SJCRH30 (cell line): ENCODE measurements around the gene NKX1-2. TPM values are rescaled to one million over a fixed set of nuclear protein-coding genes. Genes with fewer than 3 reads are reported as not detected.

Experiments used
- DNase-seq, 2 experiments: peaks; one replicate each; pipeline ENCODE4 v3.0.0-alpha.2; 2015 to 2020
- H3K27ac ChIP-seq: fragments of 250-450 bp; sonication (Bioruptor Pico); 2 replicates; pipeline ENCODE4 v1.5.1; 2020; ENCODE audit warnings: mild to moderate bottlenecking, moderate library complexity
- H3K27me3 ChIP-seq: fragments of 250-450 bp; sonication (Bioruptor Pico); 2 replicates; pipeline ENCODE4 v1.5.1; 2020; ENCODE audit warnings: mild to moderate bottlenecking, moderate library complexity
- H3K36me3 ChIP-seq: fragments of 250-450 bp; sonication (Bioruptor Pico); 2 replicates; pipeline ENCODE4 v1.5.1; 2020; ENCODE audit warnings: mild to moderate bottlenecking, moderate library complexity
- H3K4me1 ChIP-seq: fragments of 250-450 bp; sonication (Bioruptor Pico); 2 replicates; pipeline ENCODE4 v1.5.1; 2020; ENCODE audit warnings: mild to moderate bottlenecking, moderate library complexity
- H3K4me3 ChIP-seq: fragments of 250-450 bp; sonication (Bioruptor Pico); 2 replicates; pipeline ENCODE4 v1.5.1; 2020; ENCODE audit warnings: mild to moderate bottlenecking, moderate library complexity
- H3K9me3 ChIP-seq: fragments of 250-450 bp; sonication (Bioruptor Pico); replicated peaks from 2 replicates; pipeline ENCODE4 v1.5.1; 2020; ENCODE audit warnings: mild to moderate bottlenecking, moderate library complexity
- total RNA-seq: library from RNA; depleted of rRNA; stranded (reverse); fragments of >200 nt; shearing (Covaris generic); gene quantifications from 2 replicates; pipeline ENCODE4 v1.2.3, GENCODE V29; 2014; rRNA removed

The NKX1-2 gene
- total RNA-seq: 0.24 and 0.56 TPM in 2 replicates

DNA sequence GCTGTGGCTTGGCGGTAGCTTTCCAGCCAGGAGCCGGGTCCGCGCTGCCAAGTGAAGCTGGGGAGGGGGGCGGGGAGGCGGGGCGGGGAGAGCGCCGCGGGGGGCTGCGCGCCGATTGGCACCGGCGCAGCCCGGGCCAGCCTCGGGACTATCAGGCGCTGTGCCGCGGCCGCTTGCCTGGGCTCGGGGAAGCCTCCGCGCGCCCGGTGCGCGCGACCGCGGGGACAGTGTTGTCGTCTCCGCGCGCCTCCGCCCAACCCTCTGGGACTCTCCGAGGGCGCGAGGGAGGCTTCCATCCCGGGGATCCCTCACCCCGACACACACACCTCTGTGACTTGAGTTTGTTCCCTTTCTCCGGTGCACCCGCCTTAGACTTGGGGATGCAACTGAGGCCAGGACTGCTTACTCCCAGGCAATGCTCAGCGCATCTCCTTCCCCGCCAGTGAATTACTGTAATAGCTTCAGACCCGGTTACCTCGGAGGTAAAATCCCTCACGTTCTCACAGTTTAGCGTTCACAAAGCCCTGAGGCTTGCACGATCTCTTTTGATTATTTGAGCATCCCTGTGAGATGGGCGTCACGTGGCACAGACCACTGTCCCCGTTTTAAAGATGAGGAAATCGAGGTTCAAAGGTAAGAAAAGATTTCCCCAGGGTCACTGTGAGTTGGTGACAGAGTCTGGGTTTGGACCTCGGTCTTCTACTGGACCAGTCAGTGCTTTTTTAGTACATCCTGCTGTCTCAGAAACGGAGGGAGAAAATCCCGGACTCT lies at the start of gene NKX1-2:
Gene NKX1-2 (minus strand): TSS at position 24 of the 771 bp plus-strand sequence. CDS start 92 bp downstream, outside the sequence.
- Histone ChIP-seq H3K4me1 (no peaks in the 10 kb centered on the region), H3K27ac (no peak within 1 kb of the TSS), H3K27me3 (peaks cover 18% of the 10 kb centered on the region), H3K36me3 (no peaks in the 10 kb centered on the region), H3K9me3 (no peaks in the 10 kb centered on the region), H3K4me3 (peak within 1 kb of the TSS; percentile 54)
- DNase-seq: peak; percentile 13 to 44

DNA sequence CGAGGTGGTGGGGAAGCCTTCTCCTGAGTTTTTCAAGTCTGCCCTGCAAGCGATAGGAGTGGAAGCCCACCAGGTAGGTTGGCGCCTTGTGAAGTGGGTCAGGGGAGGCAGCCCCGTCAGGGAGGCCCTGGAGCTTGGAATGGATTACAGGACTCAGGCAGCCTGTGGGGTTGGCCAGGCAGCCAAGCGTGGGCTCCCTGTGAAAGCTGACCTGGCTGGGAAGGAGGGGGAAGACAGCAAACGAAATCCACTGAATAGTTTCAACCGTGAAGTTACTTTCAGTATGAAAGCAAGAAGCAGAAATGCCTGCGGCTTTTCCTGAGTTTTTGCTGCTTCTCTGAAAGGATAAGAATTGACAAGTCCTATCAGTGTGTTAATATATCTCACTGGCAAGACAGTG lies 48.2 kb upstream of the NKX1-2 start:
- no peaks in the 10 kb centered on the region for H3K36me3 ChIP-seq
- H3K27ac ChIP-seq: no peak overlapping the region
- H3K4me3 ChIP-seq: no peak overlapping the region
- H3K4me1 ChIP-seq: no peaks in the 10 kb centered on the region
- no peaks in the 10 kb centered on the region for H3K27me3 ChIP-seq
- H3K9me3 ChIP-seq: no peaks in the 10 kb centered on the region
- no peak for DNase-seq

DNA sequence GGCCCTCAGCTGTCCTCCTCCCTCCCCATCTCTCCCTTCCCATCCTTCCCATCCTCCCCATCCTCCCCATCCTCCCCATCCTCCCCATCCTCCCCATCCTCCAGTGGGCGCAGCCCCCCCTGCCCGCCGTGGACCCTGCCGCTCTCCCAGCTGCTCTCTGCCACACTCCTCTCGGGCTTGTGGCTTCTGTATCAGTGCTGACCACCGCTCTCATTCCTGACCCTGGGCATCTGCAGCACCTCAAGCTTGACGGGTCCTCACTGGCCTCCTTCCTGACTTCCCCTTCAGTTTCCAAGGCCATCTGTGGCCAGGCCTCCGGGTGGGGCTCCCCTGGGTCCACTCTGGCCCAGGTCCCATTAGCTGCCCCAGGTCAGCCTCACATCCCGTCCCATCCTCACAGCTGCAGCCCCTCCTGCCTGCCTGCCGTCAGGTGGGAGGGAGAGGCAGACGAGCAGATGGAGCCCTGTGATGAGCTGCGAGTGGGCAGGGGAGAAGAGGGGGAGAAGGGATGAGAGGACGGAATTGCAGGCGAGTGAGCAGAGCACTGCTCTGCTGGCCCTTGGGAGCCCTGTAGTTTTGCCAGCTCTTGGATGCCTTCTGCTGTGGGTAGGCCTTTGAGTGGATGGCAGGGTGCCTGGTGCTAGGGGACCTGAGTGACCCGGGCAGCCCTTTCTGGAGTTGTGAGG lies 47.5 kb upstream of the NKX1-2 start:
- Histone ChIP-seq H3K36me3 (no peaks in the 10 kb centered on the region), H3K4me3 (no peak overlapping the region), H3K27ac (no peak overlapping the region), H3K27me3 (no peaks in the 10 kb centered on the region), H3K4me1 (no peaks in the 10 kb centered on the region), H3K9me3 (no peaks in the 10 kb centered on the region)
- DNase-seq: no peak

DNA sequence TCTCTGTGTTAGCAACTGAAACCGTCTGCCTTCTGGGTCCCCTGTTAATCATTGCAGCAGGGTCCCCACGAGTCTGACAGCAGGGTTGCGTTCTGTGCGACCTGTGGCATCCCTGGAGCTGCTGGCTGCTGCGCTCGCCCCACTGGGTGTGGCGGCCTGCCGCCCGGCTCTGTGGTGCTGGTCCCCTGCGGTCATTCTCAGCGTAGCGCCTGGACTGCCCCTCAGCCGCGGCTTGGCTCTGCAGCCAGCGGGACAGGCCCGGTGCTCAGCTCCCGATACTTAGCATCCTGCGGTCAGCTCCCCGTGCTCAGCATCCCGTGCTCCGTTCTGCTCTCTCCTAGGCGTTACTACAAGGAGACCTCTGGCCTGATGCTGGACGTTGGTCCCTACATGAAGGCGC lies 46.8 kb upstream of the NKX1-2 start:
- H3K4me1 ChIP-seq: no peaks in the 10 kb centered on the region
- DNase-seq: no peak
- H3K36me3 ChIP-seq: no peaks in the 10 kb centered on the region
- H3K27me3 ChIP-seq: no peaks in the 10 kb centered on the region
- H3K9me3 ChIP-seq: no peaks in the 10 kb centered on the region
- no peak overlapping the region for H3K27ac ChIP-seq
- no peak overlapping the region for H3K4me3 ChIP-seq

DNA sequence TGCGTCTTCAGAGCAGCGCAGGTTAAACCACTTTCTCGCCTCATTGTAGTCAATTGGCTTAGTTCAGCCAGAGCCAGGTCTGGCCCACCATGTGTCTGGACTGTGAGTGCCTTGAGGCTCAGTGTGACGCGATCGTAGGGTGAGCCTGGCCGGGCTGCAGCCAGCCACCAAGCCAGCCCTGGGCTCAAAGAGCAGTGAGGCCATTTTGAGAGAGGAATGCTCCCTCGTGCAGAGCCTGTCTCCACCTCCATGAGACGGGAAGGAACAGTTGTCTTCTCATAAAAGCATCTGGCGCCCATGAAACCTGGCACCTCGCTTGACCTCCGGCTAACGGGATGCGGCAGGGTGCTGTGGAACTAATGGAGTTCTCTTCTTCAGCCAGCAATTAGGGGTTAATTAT lies 46.3 kb upstream of the NKX1-2 start:
- Histone ChIP-seq H3K27ac (no peak overlapping the region), H3K36me3 (no peaks in the 10 kb centered on the region), H3K4me3 (no peak overlapping the region), H3K9me3 (no peaks in the 10 kb centered on the region), H3K4me1 (no peaks in the 10 kb centered on the region), H3K27me3 (no peaks in the 10 kb centered on the region)
- DNase-seq: peak in 1 of 2 experiments; percentile 30

DNA sequence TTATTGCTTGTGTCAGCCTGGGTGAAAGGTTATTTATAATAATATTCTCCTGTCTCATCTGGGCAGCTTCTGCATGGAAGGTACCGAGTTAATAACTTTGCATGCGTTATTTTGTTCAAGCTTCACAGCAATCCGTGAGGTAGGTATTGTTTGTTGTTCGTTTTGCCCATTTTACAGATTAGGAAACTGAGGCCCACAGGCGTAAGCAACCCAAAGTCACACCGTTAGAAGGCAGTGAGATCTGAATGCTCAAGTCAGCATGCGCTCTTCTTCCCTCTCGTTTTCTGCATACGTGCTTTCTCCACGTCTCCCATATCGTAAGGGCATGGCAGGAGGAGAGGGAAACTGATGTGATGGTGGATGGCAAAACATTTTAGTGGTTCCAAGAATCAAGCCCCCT lies 45.9 kb upstream of the NKX1-2 start:
- Histone ChIP-seq H3K36me3 (no peaks in the 10 kb centered on the region), H3K4me3 (no peak overlapping the region), H3K9me3 (no peaks in the 10 kb centered on the region), H3K27ac (no peak overlapping the region), H3K4me1 (no peaks in the 10 kb centered on the region), H3K27me3 (no peaks in the 10 kb centered on the region)
- DNase-seq: no peak

DNA sequence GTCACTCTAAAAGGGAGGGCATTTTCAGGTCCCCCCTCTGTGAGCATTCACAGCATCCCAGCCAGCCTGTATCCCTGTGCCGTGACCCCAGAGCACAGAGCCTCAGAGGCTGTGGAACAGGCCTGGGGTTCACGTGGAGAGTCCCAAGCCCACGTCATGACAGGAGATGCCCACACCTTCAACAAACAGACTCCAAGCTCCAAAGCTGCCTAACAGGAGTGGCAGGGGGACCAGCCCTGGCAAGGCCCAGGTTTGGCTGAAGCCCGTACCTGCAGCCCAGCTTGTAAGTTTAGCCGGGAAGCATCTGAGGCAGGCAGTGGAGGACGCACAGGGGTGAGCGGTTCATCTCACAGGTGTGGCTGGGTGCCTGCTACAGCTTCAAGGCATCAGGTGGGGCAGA lies 45.3 kb upstream of the NKX1-2 start:
- H3K36me3 ChIP-seq: no peaks in the 10 kb centered on the region
- DNase-seq: no peak
- H3K9me3 ChIP-seq: no peaks in the 10 kb centered on the region
- no peaks in the 10 kb centered on the region for H3K27me3 ChIP-seq
- H3K4me1 ChIP-seq: no peaks in the 10 kb centered on the region
- H3K4me3 ChIP-seq: no peak overlapping the region
- no peak overlapping the region for H3K27ac ChIP-seq

DNA sequence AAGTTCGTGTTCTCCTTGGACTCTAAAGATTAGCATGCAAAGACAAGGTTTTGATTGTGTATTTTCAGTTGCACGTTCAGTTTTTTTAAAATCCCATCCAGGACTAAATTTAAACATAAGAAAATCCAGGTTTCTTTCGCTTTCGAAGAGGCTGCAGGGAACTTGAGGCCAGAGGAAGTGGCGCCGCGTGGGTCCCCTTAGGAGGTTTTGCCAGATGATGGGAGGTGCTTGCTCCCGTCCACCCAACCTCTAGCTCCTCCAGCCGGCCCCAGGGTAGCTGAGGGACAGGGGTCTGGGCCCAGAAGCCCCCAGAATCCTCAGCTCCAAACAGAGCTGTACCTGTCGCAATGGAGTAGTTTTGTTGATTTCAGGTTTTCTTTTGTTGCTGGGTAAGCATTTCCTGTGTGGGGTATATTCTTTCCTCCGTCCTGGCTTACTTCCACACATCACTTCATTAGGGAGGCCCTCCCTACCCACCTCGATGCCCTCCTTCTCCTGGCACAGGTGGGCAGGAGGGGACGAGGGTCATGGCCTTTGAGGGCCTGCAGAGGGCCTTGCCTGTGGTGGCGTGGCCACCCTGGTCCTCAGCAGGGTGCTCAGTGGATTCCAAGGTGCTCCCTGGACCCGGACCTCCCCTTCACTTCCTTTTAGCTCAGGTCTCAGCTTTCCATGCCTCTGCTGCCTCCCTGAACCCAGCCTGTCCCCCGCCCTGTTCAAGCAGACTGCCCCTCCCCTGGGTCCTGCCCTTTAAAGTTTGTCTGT lies 44.4 kb upstream of the NKX1-2 start:
- DNase-seq: no peak
- Histone ChIP-seq H3K4me1 (no peaks in the 10 kb centered on the region), H3K27me3 (no peaks in the 10 kb centered on the region), H3K27ac (no peak overlapping the region), H3K36me3 (no peaks in the 10 kb centered on the region), H3K4me3 (no peak overlapping the region), H3K9me3 (no peaks in the 10 kb centered on the region)

DNA sequence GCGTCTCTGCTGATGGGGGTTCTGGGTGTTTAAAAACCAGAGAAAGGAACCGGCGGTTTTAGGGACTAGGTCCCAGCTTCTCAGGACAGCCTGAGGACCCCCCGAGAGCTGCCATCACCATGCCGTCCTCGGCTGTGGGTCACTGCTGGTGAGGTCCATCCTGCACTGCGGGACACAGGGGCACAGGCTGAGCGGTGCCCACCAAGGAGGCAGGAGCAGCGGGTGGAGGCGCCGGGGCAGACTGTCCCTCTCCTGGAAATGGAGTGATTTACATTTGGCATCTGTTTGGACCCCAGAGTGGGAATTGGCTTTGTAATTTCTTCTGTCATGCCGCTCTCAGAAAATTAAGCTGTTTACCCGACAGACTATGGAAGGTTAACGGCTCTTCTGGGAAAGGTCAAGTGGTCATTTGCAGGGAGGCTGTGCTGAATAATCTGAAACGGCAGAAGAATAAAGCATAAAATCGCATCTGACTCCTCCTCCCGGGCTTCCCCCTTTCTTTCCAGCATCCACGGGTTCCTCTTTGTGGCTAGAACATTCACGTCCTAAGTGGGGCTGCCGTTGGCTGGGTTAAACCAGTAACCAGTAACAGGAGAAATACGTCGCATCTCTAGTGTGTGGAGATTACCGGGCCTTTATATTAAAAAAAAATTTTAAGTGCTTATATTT lies 43.5 kb upstream of the NKX1-2 start:
- no peak for DNase-seq
- Histone ChIP-seq H3K27ac (no peak overlapping the region), H3K9me3 (no peaks in the 10 kb centered on the region)

DNA sequence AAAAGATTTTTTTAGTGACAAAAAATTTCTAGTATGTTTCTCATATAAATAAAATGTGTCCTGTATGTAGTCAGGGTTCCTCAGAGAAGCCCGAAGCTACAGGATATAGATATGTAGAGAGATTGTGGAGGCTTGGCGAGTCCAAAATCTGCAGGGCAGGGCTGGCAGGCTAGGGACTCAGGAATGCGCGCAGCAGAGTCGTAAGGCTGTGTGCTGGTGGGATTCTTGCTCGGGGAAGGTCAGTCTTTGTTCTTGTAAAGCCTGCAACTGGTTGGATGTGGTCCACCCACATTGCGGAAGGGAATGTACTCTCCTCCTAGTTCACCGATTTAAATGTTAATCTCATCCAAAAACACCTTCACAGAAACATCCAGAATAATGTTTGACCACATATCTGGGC lies 42.4 kb upstream of the NKX1-2 start:
- Histone ChIP-seq H3K27ac (no peak overlapping the region), H3K27me3 (no peaks in the 10 kb centered on the region), H3K4me1 (no peaks in the 10 kb centered on the region), H3K4me3 (no peak overlapping the region), H3K36me3 (no peaks in the 10 kb centered on the region), H3K9me3 (no peaks in the 10 kb centered on the region)
- DNase-seq: no peak

More for the DNA sequence above, 43.5 kb upstream of the NKX1-2 start:
- Histone ChIP-seq H3K4me3 (no peak overlapping the region), H3K36me3 (no peaks in the 10 kb centered on the region), H3K27me3 (no peaks in the 10 kb centered on the region), H3K4me1 (no peaks in the 10 kb centered on the region)

DNA sequence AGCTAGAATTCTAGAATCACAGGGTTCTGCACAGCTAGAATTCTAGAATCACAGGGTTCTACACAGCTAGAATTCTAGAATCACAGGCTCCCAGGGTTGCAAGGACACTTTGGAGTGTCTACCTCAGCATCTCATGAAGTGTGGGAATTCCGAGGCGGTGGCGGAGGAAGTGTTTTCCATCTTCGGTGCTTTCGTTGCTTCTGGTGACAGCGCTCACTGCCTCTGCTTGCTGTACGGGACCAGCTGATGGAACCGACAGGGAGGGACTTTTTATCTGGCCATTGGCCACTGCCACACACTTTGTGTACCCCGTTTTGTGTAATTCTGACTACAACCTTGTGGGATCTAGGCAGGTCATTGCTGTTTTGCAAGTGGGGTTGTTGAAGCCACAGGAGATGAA lies 41.3 kb upstream of the NKX1-2 start:
- DNase-seq: no peak
- no peaks in the 10 kb centered on the region for H3K9me3 ChIP-seq
- H3K4me1 ChIP-seq: no peaks in the 10 kb centered on the region
- no peak overlapping the region for H3K4me3 ChIP-seq
- no peaks in the 10 kb centered on the region for H3K27me3 ChIP-seq
- no peaks in the 10 kb centered on the region for H3K36me3 ChIP-seq
- no peak overlapping the region for H3K27ac ChIP-seq

DNA sequence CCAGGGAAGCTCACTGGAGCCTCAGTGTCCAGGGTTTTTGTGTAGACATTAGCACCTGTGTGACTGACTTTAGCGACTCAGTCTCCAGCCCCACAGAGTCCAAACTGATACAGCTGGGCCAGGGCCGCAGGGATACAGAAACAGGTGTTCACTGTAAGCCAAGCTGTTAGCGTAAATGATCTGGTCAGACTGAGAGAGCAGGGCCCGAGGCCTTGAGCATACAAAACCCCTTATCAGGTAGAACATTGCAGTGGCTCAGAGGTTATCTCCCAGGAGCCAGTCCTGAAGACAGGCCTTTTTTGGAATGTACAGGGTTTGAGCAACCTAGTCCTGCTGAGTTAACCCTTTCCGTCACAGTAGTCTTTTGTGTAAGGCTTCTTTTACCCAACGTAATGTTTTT lies 36.8 kb upstream of the NKX1-2 start:
- no peaks in the 10 kb centered on the region for H3K9me3 ChIP-seq
- no peak for DNase-seq
- no peaks in the 10 kb centered on the region for H3K27me3 ChIP-seq
- no peaks in the 10 kb centered on the region for H3K4me1 ChIP-seq
- H3K36me3 ChIP-seq: no peaks in the 10 kb centered on the region
- no peak overlapping the region for H3K27ac ChIP-seq
- no peak overlapping the region for H3K4me3 ChIP-seq

DNA sequence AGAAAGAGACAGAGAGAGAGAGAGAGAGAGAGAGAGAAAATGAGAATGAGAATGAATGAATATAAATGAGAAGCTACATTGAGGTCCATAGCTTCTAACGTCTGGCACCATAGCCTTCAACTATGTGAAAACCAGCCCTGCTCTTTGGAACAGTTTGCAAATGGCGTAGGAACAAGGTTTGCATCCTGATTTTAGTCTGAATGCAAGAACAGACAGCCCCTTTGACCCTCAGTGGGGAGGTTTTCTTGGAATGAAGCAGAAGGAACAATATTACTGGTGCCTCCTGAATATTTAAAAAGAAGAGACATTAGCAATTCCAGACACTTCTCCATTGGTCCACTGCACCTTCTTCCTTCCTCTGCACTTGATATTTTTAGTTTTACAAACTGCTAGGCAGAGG lies 34.8 kb upstream of the NKX1-2 start:
- DNase-seq: no peak
- Histone ChIP-seq H3K4me3 (no peak overlapping the region), H3K36me3 (no peaks in the 10 kb centered on the region), H3K27me3 (no peaks in the 10 kb centered on the region), H3K9me3 (no peaks in the 10 kb centered on the region), H3K4me1 (no peaks in the 10 kb centered on the region), H3K27ac (no peak overlapping the region)

DNA sequence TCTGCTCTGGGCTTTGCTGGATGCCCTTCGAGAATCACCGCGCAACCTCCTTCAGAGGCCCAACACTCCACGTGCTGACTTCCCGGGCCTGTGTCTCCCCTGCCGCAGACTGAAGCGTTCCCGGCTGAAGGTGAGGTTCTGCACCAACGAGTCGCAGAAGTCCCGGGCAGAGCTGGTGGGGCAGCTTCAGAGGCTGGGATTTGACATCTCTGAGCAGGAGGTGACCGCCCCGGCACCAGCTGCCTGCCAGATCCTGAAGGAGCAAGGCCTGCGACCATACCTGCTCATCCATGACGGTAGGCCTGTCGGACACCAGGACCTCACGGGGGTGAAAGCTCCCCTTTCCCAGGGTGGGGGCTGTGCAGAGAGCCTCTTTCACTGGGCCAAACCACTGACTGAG lies 34.2 kb upstream of the NKX1-2 start:
- Histone ChIP-seq H3K4me3 (no peak overlapping the region), H3K27ac (no peak overlapping the region), H3K9me3 (no peaks in the 10 kb centered on the region), H3K4me1 (no peaks in the 10 kb centered on the region), H3K27me3 (no peaks in the 10 kb centered on the region), H3K36me3 (no peaks in the 10 kb centered on the region)
- DNase-seq: no peak

DNA sequence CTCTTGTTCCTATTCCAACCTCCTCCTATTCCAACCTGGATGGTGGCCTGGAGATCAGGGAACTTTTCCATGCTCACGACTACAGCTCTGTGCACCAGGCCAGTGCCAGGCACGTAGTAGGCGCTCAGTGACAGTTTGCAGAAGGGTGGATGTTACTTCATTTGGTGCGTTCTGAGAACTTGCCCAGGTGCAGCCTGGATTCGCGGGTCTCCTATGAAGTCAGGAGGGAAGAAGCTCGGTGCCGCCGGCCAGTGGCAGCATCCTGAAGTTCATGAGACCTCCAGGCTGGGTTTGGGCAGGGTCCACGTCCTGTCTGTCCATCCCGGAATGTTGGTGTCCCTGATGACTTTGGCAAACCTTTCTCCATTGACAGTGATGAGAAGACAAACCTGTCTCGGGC lies 33.0 kb upstream of the NKX1-2 start:
- DNase-seq: no peak
- Histone ChIP-seq H3K4me1 (no peaks in the 10 kb centered on the region), H3K9me3 (no peaks in the 10 kb centered on the region), H3K27me3 (no peaks in the 10 kb centered on the region), H3K27ac (no peak overlapping the region), H3K36me3 (no peaks in the 10 kb centered on the region), H3K4me3 (no peak overlapping the region)
